Fibroblast of the aortic adventitia (primary cell): ENCODE data around the gene BCAS1. TPM values are rescaled to one million over a fixed set of nuclear protein-coding genes. Genes with fewer than 3 reads are reported as not detected.
A peak's percentile ranks its signal among the peaks of the same experiment; 100 is the strongest.

Experiments used
- DNase-seq: peaks from one replicate; pipeline ENCODE4 v3.0.0-alpha.2; 2010; ENCODE audit warnings: low read depth
- H3K4me3 ChIP-seq: 2 replicates; pipeline ENCODE4 v1.5.1; 2011; ENCODE audit warnings: low read depth, mild to moderate bottlenecking, control low read depth, low read length, moderate library complexity
- CTCF ChIP-seq: IDR thresholded peaks from 2 replicates; pipeline ENCODE4 v1.5.1; 2011; ENCODE audit warnings: mild to moderate bottlenecking, low read length, control low read depth, inconsistent platforms; ENCODE audit not compliant: insufficient read depth
- total RNA-seq: library from RNA; depleted of rRNA; stranded (reverse); fragments of >200 nt; gene quantifications from 2 replicates; pipeline ENCODE4 v1.2.3, GENCODE V29; 2012; ENCODE audit warnings: low replicate concordance

Gene BCAS1
- total RNA-seq, 1 donor = 0.09 TPM

GRCh38 chr20:53996584-53997486 lies 73.6 kb downstream of the BCAS1 start:
- no peak for DNase-seq
- TF ChIP-seq CTCF = no peak

GRCh38 chr20:53995949-53996348 lies 74.4 kb downstream of the BCAS1 start:
- no peak for DNase-seq
- no peak overlapping the region for H3K4me3 ChIP-seq
- TF ChIP-seq CTCF = no peak

More at GRCh38 chr20:53996584-53997486, 73.6 kb downstream of the BCAS1 start:
- H3K4me3 ChIP-seq = no peak overlapping the region

- TF ChIP-seq CTCF = no peak
- no peak for DNase-seq
- no peak overlapping the region for H3K4me3 ChIP-seq
Measured at GRCh38 chr20:53994088-53994487, 76.3 kb downstream of the BCAS1 start.

- H3K4me3 ChIP-seq = no peak overlapping the region
- no peak for DNase-seq
- no peak for TF ChIP-seq CTCF
Measured at GRCh38 chr20:53993310-53993709, 77.1 kb downstream of the BCAS1 start.

DNA sequence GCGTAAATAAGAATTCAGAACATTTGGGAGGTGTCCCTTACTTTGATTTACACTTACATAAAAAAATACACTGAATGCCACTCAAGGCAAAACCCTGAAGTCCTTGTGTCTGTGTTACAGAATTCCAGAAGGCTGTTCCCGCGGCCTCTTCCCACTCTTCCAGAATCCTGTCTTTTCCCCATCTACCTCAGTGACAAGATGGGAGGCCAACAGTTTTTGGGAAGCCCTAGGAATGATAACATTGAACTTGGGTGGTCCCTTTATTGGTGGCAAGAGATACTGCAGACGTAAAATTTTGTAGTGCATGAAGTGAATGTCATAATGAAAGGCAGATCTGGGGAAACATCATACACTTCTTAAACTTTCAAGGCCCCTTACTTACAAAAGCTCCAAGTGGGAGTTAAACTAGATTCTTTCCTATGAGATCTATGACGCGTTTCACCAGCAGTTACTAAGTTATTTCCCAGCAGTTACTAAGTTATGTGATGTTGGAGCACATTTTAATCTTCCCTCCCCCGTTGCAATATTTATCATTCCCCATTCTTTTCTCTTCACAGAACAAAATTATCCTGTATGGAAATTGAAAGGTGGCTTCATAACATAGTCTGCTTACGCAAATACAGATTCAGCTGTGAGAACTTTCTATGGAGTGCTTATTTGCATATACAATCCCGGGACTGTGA lies 79.5 kb downstream of the BCAS1 start:
- H3K4me3 ChIP-seq = no peak overlapping the region
- no peak for TF ChIP-seq CTCF
- DNase-seq = peak; percentile 4

GRCh38 chr20:53990003-53990402 lies 80.4 kb downstream of the BCAS1 start:
- H3K4me3 ChIP-seq = no peak overlapping the region
- no peak for TF ChIP-seq CTCF
- DNase-seq = no peak
